Astrocyte of the spinal cord (primary cell): ENCODE results near the gene SLC44A3.
A peak's percentile ranks its signal among the peaks of the same experiment; 100 is the strongest.

Experiments
- DNase-seq: peaks from one replicate; pipeline ENCODE4 v3.0.0; 2011; ENCODE audit warnings: low read depth, low spot score
- H3K4me3 ChIP-seq: 2 replicates; pipeline ENCODE4 v1.5.1; 2011; ENCODE audit warnings: low read depth, mild to moderate bottlenecking, low read length, moderate library complexity
- in situ Hi-C: cut with HindIII; loops from 2 replicates; pipeline ENCODE4 v1.10.0; 2017; ENCODE audit warnings: low sequenced_read_pairs
- TF ChIP-seq, protein P1 (sequence below): IDR thresholded peaks from 2 replicates; pipeline ENCODE4 v1.5.1; 2012; ENCODE audit warnings: low read depth, mild to moderate bottlenecking, low read length, inconsistent platforms

The SLC44A3 gene, protein sequence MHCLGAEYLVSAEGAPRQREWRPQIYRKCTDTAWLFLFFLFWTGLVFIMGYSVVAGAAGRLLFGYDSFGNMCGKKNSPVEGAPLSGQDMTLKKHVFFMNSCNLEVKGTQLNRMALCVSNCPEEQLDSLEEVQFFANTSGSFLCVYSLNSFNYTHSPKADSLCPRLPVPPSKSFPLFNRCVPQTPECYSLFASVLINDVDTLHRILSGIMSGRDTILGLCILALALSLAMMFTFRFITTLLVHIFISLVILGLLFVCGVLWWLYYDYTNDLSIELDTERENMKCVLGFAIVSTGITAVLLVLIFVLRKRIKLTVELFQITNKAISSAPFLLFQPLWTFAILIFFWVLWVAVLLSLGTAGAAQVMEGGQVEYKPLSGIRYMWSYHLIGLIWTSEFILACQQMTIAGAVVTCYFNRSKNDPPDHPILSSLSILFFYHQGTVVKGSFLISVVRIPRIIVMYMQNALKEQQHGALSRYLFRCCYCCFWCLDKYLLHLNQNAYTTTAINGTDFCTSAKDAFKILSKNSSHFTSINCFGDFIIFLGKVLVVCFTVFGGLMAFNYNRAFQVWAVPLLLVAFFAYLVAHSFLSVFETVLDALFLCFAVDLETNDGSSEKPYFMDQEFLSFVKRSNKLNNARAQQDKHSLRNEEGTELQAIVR

DNA sequence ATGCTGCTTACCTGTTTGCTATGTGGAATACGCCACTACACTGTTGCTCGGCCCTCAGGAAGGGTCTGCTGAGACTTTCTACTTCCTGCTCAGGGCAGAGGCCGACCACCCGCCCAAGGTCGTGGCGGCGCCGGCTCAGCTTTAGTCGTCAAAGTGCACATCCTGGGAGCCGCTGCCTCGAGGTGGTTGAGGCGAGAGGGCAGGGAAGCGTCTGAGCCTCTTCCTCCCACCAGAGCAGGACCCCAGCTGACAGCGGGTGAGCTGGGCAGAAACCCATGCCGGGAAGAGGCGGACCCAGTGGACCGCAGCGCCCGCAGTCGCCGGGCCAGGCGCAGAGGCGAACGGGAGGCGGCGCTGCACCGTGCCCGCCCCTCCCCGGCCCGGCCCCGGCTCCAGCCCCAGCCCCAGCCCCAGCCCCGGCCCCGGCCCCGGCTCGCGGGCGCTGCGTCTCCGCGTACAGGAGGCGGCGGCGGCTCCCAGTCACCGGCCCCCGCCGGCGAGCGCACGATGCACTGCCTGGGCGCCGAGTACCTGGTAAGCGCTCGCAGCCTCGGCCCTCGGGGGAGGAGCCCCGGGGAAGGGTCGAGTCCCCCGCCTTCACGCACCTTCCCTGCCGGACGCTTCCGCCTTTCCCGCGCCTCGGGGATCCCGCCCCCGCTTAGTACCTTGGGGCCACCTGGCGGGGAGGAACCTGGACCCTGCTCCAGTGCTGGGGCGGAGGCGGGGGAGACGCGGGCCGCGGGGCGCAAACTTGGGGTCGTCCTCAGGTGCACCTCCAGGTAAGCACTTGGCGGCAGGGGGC lies at the start of gene SLC44A3:
Gene SLC44A3 (plus strand): TSS at position 413 of the 802 bp plus-strand sequence. CDS start 95 bp downstream, at position 508.
- peak within 1 kb of the TSS; percentile 59 for H3K4me3 ChIP-seq
- in situ Hi-C loops, result no loop called here
- peak; percentile 45 for DNase-seq
- TF ChIP-seq, protein P1, sequence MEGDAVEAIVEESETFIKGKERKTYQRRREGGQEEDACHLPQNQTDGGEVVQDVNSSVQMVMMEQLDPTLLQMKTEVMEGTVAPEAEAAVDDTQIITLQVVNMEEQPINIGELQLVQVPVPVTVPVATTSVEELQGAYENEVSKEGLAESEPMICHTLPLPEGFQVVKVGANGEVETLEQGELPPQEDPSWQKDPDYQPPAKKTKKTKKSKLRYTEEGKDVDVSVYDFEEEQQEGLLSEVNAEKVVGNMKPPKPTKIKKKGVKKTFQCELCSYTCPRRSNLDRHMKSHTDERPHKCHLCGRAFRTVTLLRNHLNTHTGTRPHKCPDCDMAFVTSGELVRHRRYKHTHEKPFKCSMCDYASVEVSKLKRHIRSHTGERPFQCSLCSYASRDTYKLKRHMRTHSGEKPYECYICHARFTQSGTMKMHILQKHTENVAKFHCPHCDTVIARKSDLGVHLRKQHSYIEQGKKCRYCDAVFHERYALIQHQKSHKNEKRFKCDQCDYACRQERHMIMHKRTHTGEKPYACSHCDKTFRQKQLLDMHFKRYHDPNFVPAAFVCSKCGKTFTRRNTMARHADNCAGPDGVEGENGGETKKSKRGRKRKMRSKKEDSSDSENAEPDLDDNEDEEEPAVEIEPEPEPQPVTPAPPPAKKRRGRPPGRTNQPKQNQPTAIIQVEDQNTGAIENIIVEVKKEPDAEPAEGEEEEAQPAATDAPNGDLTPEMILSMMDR, result peak; percentile 43

DNA sequence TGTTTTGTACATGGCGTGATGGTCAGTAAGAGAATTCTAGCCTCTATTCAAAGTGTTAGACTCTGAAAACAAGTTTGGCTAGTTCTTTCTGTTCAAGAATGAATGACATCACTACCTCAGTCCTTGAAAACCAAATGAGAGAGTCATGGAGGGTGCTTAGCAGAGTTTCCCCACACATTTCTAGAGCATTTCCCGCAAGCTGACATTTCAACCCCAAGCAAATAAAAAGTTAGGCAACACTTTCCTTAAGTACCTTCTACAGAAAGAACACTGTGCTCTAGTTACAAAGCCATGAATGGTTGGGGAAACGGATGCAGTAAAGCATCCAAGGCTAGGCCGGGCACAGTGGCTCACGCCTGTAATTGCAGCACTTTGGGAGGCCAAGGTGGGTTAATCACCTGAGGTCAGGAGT lies 47.9 kb upstream of the SLC44A3 start:
- DNase-seq, result peak; percentile 54
- in situ Hi-C loops, result no loop called here
- H3K4me3 ChIP-seq, result no peak overlapping the region
- TF ChIP-seq, protein P1, result no peak

DNA sequence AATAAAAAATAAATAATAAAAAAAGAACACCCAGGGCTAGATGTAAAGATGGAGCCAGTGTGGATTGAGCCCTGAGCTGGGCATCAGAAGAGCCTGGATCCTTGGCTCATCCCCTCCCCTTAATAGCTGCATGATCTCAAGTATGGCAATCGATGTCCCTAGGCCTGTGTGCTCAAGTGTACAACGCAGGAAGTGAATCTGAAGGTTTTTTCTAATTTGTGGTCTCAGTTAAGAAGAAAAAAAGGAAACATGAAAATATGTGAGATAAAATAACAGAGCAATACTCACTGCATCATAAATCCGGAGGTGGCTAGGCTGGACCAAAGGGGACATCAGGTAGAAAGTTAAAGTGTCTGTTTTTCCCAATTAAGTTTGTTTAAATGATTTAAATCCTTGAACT lies 47.3 kb upstream of the SLC44A3 start:
- TF ChIP-seq, protein P1, result no peak
- no peak overlapping the region for H3K4me3 ChIP-seq
- in situ Hi-C loops, result no loop called here
- no peak for DNase-seq

DNA sequence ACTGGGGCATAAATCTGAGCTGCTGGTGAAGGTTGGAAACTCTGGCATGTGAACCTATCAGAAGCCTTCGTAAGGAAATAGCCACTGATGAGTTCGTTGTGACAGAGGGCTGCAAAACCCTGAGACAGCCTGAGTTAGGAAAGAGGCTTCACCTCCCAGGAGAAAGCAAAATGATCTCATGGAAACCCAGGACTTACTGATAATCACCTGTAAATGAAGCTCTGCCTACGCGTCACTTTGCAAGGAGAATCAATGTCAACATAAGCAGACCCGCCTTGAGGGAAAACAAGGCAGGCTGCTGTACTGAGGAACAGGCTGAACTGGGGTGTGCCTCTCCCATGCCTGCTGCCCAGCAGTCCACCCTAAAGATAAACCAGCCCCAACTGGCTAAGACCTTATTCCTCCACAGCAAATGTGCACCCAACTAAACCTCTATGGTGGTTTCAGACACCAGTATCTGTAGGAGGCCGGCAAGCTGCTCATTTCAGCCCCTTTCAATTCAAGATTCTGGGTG lies 46.8 kb upstream of the SLC44A3 start:
- DNase-seq, result no peak
- TF ChIP-seq, protein P1, result no peak
- no peak overlapping the region for H3K4me3 ChIP-seq
- in situ Hi-C loops, result no loop called here

DNA sequence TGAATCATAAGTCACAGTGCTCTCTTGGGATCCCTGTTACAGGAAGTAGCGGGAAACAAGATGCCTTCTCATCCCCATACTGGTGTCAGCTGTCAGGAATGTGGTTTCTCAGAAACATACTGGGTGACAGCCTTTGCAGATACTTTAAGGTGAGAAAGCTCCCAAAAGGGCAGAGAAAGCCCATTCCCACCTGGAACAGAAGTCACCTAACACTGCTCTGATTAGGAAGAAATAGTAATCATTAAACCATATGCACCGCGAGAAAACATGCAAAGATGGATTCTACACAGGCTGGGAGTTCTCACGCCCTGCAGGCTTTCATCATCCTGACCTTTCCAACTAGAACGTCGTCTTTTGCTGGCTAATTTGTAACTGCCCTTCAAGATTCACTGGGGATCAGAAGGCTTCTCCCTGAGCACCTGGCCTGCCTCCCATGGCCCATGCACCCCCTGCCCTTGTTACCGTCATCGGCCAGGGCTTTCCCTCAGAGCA lies 46.2 kb upstream of the SLC44A3 start:
- in situ Hi-C loops, result no loop called here
- peak; percentile 71 for DNase-seq
- TF ChIP-seq, protein P1, result no peak
- no peak overlapping the region for H3K4me3 ChIP-seq

DNA sequence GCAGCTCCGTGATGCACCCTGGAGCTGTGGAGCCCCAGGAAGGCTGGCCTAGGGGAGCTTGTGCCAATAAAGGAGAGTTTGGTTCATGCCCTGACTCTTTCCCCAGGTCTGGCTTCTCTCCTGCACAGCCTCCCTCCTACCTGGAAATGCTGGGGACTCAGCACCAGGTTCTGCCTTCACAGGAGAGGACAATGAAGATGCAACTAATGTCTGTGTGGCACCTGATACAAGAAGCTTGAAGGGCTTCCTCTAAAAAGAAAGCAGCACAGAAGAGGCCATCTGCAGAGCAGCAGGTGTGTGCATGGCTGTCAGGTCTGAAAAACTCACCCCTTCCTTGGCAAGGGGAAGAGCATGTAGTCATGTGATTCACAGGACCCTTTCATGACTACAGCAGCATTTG lies 43.7 kb upstream of the SLC44A3 start:
- no peak overlapping the region for H3K4me3 ChIP-seq
- TF ChIP-seq, protein P1, result no peak
- in situ Hi-C loops, result loop anchor here (25.0 kb wide), 1 partner anchor 239 kb away; the partner anchor contains the start of gene F3
- no peak for DNase-seq
